ENCODE data around the gene CENPL.

DNA sequence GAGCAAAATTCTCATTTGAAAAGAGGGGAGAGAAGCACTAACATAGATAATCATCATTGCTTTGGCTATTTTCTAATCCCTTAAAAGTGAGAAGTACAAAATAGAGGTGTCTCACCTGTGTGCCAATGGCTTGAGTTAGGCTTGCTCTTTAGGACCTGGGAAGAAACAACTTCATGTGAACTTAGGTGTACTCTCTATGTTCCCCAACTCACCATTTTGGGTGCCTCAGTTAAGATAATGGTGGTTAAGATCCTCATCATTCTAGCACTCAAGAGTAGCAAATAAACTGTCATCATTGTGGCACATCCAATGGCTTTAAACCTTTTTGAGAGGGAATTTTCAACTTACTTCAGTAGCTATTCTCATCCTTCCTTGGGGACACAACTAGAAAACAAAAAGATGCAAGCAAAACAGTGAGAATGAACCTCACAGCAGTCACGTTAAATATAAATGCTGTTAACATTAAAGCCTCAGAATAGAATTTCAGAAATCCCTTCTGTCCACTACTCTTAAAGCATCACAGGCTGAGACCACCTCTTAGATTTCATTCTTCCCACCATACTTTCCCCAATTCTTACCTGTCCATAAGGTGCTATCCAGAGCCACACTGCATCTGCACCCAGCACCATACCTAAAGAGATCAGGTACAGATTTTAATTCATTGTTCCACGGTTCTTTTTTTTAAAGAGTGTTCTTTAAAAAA is 41.9 kb upstream of the CENPL start:
- TF ChIP-seq POLR2AphosphoS5 (IDR thresholded peaks at IDR 0.05) (no peak), EP300 (IDR thresholded peaks at IDR 0.05) (no peak)
- TF ChIP-seq, protein P1, sequence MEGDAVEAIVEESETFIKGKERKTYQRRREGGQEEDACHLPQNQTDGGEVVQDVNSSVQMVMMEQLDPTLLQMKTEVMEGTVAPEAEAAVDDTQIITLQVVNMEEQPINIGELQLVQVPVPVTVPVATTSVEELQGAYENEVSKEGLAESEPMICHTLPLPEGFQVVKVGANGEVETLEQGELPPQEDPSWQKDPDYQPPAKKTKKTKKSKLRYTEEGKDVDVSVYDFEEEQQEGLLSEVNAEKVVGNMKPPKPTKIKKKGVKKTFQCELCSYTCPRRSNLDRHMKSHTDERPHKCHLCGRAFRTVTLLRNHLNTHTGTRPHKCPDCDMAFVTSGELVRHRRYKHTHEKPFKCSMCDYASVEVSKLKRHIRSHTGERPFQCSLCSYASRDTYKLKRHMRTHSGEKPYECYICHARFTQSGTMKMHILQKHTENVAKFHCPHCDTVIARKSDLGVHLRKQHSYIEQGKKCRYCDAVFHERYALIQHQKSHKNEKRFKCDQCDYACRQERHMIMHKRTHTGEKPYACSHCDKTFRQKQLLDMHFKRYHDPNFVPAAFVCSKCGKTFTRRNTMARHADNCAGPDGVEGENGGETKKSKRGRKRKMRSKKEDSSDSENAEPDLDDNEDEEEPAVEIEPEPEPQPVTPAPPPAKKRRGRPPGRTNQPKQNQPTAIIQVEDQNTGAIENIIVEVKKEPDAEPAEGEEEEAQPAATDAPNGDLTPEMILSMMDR (IDR thresholded peaks at IDR 0.05): no peak

Measured in suprapubic skin (tissue), 4 donors.